ENCODE data around the gene RAB31.

RAB31 gene

GRCh38 chr18:9732031-9732430 lies 23.9 kb downstream of the RAB31 start:
- no peak for DNase-seq (ENCODE audit: low read depth)
- H3K4me3 ChIP-seq (ENCODE audit: low read depth, low read length): no peak overlapping the region

GRCh38 chr18:9734189-9734588 lies 26.1 kb downstream of the RAB31 start:
- DNase-seq (ENCODE audit: low read depth): no peak
- no peak overlapping the region for H3K4me3 ChIP-seq (ENCODE audit: low read depth, low read length)

GRCh38 chr18:9735238-9735637 lies 27.1 kb downstream of the RAB31 start:
- DNase-seq (ENCODE audit: low read depth): no peak
- H3K4me3 ChIP-seq (ENCODE audit: low read depth, low read length): no peak overlapping the region

- no peak overlapping the region for H3K4me3 ChIP-seq (ENCODE audit: low read depth, low read length)
- no peak for DNase-seq (ENCODE audit: low read depth)
Measured at GRCh38 chr18:9735879-9736278, 27.8 kb downstream of the RAB31 start.

GRCh38 chr18:9736286-9736835 lies 28.3 kb downstream of the RAB31 start:
- no peak for DNase-seq (ENCODE audit: low read depth)
- no peak overlapping the region for H3K4me3 ChIP-seq (ENCODE audit: low read depth, low read length)

- no peak for DNase-seq (ENCODE audit: low read depth)
- no peak overlapping the region for H3K4me3 ChIP-seq (ENCODE audit: low read depth, low read length)
Measured at GRCh38 chr18:9737006-9737405, 28.9 kb downstream of the RAB31 start.

GRCh38 chr18:9737472-9738121 lies 29.5 kb downstream of the RAB31 start:
- DNase-seq (ENCODE audit: low read depth): no peak
- no peak overlapping the region for H3K4me3 ChIP-seq (ENCODE audit: low read depth, low read length)

GRCh38 chr18:9738266-9738969 lies 30.3 kb downstream of the RAB31 start:
- H3K4me3 ChIP-seq (ENCODE audit: low read depth, low read length): no peak overlapping the region
- DNase-seq (ENCODE audit: low read depth): no peak

GRCh38 chr18:9739516-9739915 lies 31.4 kb downstream of the RAB31 start:
- H3K4me3 ChIP-seq (ENCODE audit: low read depth, low read length): no peak overlapping the region
- no peak for DNase-seq (ENCODE audit: low read depth)

- DNase-seq (ENCODE audit: low read depth): no peak
- H3K4me3 ChIP-seq (ENCODE audit: low read depth, low read length): no peak overlapping the region
Measured at GRCh38 chr18:9740071-9740470, 32.0 kb downstream of the RAB31 start.

- no peak overlapping the region for H3K4me3 ChIP-seq (ENCODE audit: low read depth, low read length)
- DNase-seq (ENCODE audit: low read depth): no peak
Measured at GRCh38 chr18:9741406-9741792, 33.3 kb downstream of the RAB31 start.

GRCh38 chr18:9741793-9742523 lies 33.9 kb downstream of the RAB31 start:
- DNase-seq (ENCODE audit: low read depth): no peak
- no peak overlapping the region for H3K4me3 ChIP-seq (ENCODE audit: low read depth, low read length)

- no peak for DNase-seq (ENCODE audit: low read depth)
- H3K4me3 ChIP-seq (ENCODE audit: low read depth, low read length): no peak overlapping the region
Measured at GRCh38 chr18:9742524-9743131, 34.5 kb downstream of the RAB31 start.

GRCh38 chr18:9743200-9744016 lies 35.3 kb downstream of the RAB31 start:
- H3K4me3 ChIP-seq (ENCODE audit: low read depth, low read length): no peak overlapping the region
- peak; percentile 88 for DNase-seq (ENCODE audit: low read depth)

- no peak overlapping the region for H3K4me3 ChIP-seq (ENCODE audit: low read depth, low read length)
- DNase-seq (ENCODE audit: low read depth): no peak
Measured at GRCh38 chr18:9746958-9747357, 38.9 kb downstream of the RAB31 start.

GRCh38 chr18:9749611-9750010 lies 41.5 kb downstream of the RAB31 start:
- no peak overlapping the region for H3K4me3 ChIP-seq (ENCODE audit: low read depth, low read length)
- no peak for DNase-seq (ENCODE audit: low read depth)

- no peak for DNase-seq (ENCODE audit: low read depth)
- no peak overlapping the region for H3K4me3 ChIP-seq (ENCODE audit: low read depth, low read length)
Measured at GRCh38 chr18:9750112-9750511, 42.0 kb downstream of the RAB31 start.

- H3K4me3 ChIP-seq (ENCODE audit: low read depth, low read length): no peak overlapping the region
- no peak for DNase-seq (ENCODE audit: low read depth)
Measured at GRCh38 chr18:9750606-9751304, 42.7 kb downstream of the RAB31 start.
